Effector memory CD4-positive, alpha-beta T cell (primary cell): ENCODE data around the gene RASSF8.

ENCODE experiments used
- DNase-seq, 3 donors: peaks; one replicate each; pipeline ENCODE4 v3.0.0-alpha.2; 2020
- H3K27ac ChIP-seq: 2 replicates; pipeline ENCODE4 v1.7.0; 2013; ENCODE audit warnings: mild to moderate bottlenecking, low read length, moderate library complexity; ENCODE audit not compliant: insufficient read depth, poor library complexity, severe bottlenecking
- H3K27me3 ChIP-seq: replicated peaks from 2 replicates; pipeline ENCODE4 v1.7.0; 2013; ENCODE audit warnings: mild to moderate bottlenecking, low read length; ENCODE audit not compliant: insufficient read depth, control insufficient read depth, poor library complexity, severe bottlenecking
- H3K36me3 ChIP-seq: 2 replicates; pipeline ENCODE4 v1.7.0; 2013; ENCODE audit warnings: mild to moderate bottlenecking, low read length, moderate library complexity; ENCODE audit not compliant: control insufficient read depth, insufficient read depth
- H3K4me1 ChIP-seq: 2 replicates; pipeline ENCODE4 v1.7.0; 2013; ENCODE audit warnings: low read length, mild to moderate bottlenecking; ENCODE audit not compliant: control insufficient read depth, insufficient read depth, poor library complexity, severe bottlenecking
- H3K4me3 ChIP-seq: 2 replicates; pipeline ENCODE4 v1.7.0; 2013; ENCODE audit warnings: low read length, low read depth, mild to moderate bottlenecking; ENCODE audit not compliant: insufficient read depth, poor library complexity, severe bottlenecking
- H3K9me3 ChIP-seq: 2 replicates; pipeline ENCODE4 v1.7.0; 2013; ENCODE audit warnings: mild to moderate bottlenecking, low read length, moderate library complexity; ENCODE audit not compliant: control insufficient read depth

Gene RASSF8

GRCh38 chr12:26018926-26019325 lies 60.4 kb downstream of the RASSF8 start:
- Histone ChIP-seq H3K36me3 (no peaks in the 10 kb centered on the region), H3K4me1 (no peaks in the 10 kb centered on the region), H3K27ac (no peak overlapping the region), H3K4me3 (no peak overlapping the region), H3K27me3 (no peaks in the 10 kb centered on the region), H3K9me3 (no peaks in the 10 kb centered on the region)
- no peak for DNase-seq

- no peak overlapping the region for H3K4me3 ChIP-seq
- no peaks in the 10 kb centered on the region for H3K27me3 ChIP-seq
- H3K36me3 ChIP-seq, result no peaks in the 10 kb centered on the region
- no peaks in the 10 kb centered on the region for H3K9me3 ChIP-seq
- H3K4me1 ChIP-seq, result no peaks in the 10 kb centered on the region
- no peak for DNase-seq
- no peak overlapping the region for H3K27ac ChIP-seq
Observed at GRCh38 chr12:26021534-26021933, 63.1 kb downstream of the RASSF8 start.

- Histone ChIP-seq H3K4me1 (no peaks in the 10 kb centered on the region), H3K4me3 (no peak overlapping the region), H3K27ac (no peak overlapping the region), H3K9me3 (no peaks in the 10 kb centered on the region), H3K36me3 (no peaks in the 10 kb centered on the region), H3K27me3 (no peaks in the 10 kb centered on the region)
- no peak for DNase-seq
Observed at GRCh38 chr12:26022043-26022442, 63.6 kb downstream of the RASSF8 start.

GRCh38 chr12:26026713-26027112 lies 68.2 kb downstream of the RASSF8 start:
- Histone ChIP-seq H3K4me1 (no peaks in the 10 kb centered on the region), H3K27me3 (no peaks in the 10 kb centered on the region), H3K36me3 (no peaks in the 10 kb centered on the region), H3K9me3 (no peaks in the 10 kb centered on the region), H3K27ac (no peak overlapping the region), H3K4me3 (no peak overlapping the region)
- DNase-seq, result no peak

GRCh38 chr12:26027401-26027800 lies 68.9 kb downstream of the RASSF8 start:
- no peaks in the 10 kb centered on the region for H3K9me3 ChIP-seq
- no peak for DNase-seq
- no peak overlapping the region for H3K27ac ChIP-seq
- no peaks in the 10 kb centered on the region for H3K36me3 ChIP-seq
- no peaks in the 10 kb centered on the region for H3K27me3 ChIP-seq
- no peak overlapping the region for H3K4me3 ChIP-seq
- H3K4me1 ChIP-seq, result no peaks in the 10 kb centered on the region

- no peak overlapping the region for H3K4me3 ChIP-seq
- H3K9me3 ChIP-seq, result no peaks in the 10 kb centered on the region
- no peak for DNase-seq
- H3K27me3 ChIP-seq, result no peaks in the 10 kb centered on the region
- no peaks in the 10 kb centered on the region for H3K4me1 ChIP-seq
- no peaks in the 10 kb centered on the region for H3K36me3 ChIP-seq
- no peak overlapping the region for H3K27ac ChIP-seq
Observed at GRCh38 chr12:26028953-26029735, 70.7 kb downstream of the RASSF8 start.

GRCh38 chr12:26029736-26030022 lies 71.2 kb downstream of the RASSF8 start:
- Histone ChIP-seq H3K9me3 (no peaks in the 10 kb centered on the region), H3K27me3 (no peaks in the 10 kb centered on the region), H3K27ac (no peak overlapping the region), H3K4me3 (no peak overlapping the region), H3K36me3 (no peaks in the 10 kb centered on the region), H3K4me1 (no peaks in the 10 kb centered on the region)
- DNase-seq, result no peak

GRCh38 chr12:26030371-26030770 lies 71.9 kb downstream of the RASSF8 start:
- no peak for DNase-seq
- no peak overlapping the region for H3K4me3 ChIP-seq
- no peaks in the 10 kb centered on the region for H3K9me3 ChIP-seq
- H3K4me1 ChIP-seq, result no peaks in the 10 kb centered on the region
- H3K36me3 ChIP-seq, result no peaks in the 10 kb centered on the region
- H3K27ac ChIP-seq, result no peak overlapping the region
- no peaks in the 10 kb centered on the region for H3K27me3 ChIP-seq

- Histone ChIP-seq H3K27ac (no peak overlapping the region), H3K4me3 (no peak overlapping the region), H3K4me1 (no peaks in the 10 kb centered on the region), H3K27me3 (no peaks in the 10 kb centered on the region), H3K36me3 (no peaks in the 10 kb centered on the region), H3K9me3 (no peaks in the 10 kb centered on the region)
- DNase-seq, result no peak
Observed at GRCh38 chr12:26031318-26031717, 72.8 kb downstream of the RASSF8 start.

GRCh38 chr12:26031827-26032226 lies 73.3 kb downstream of the RASSF8 start:
- Histone ChIP-seq H3K27me3 (no peaks in the 10 kb centered on the region), H3K9me3 (no peaks in the 10 kb centered on the region), H3K36me3 (no peaks in the 10 kb centered on the region), H3K27ac (no peak overlapping the region), H3K4me3 (no peak overlapping the region), H3K4me1 (no peaks in the 10 kb centered on the region)
- no peak for DNase-seq
